Neural cell (in vitro differentiated cells): ENCODE measurements around the gene OTOL1. TPM values are rescaled to one million over a fixed set of nuclear protein-coding genes. Genes with fewer than 3 reads are reported as not detected.

ENCODE experiments used
- H2AFZ ChIP-seq: fragments of 200-600, 300-800 bp; sonication (generic), shearing (Covaris generic); 2 replicates; pipeline ENCODE4 v1.6.0; 2014; ENCODE audit warnings: low read depth, mild to moderate bottlenecking, antibody characterized with exemption, low read length, moderate library complexity
- H3F3A ChIP-seq: fragments of 200-600 bp; shearing (Covaris generic); 2 replicates; pipeline ENCODE4 v1.6.1; 2016; ENCODE audit warnings: mild to moderate bottlenecking, moderate library complexity, mixed read lengths, antibody characterized with exemption, low read length; ENCODE audit not compliant: insufficient read depth, poor library complexity, severe bottlenecking
- H3K27ac ChIP-seq: fragments of 200-600, 300-800 bp; sonication (generic), shearing (Covaris generic); 2 replicates; pipeline ENCODE4 v1.5.1; 2014; ENCODE audit warnings: mild to moderate bottlenecking, low read length, moderate library complexity
- H3K27me3 ChIP-seq: fragments of 300-800, 200-600 bp; sonication (generic), shearing (Covaris generic); 2 replicates; pipeline ENCODE4 v1.6.0; 2014; ENCODE audit warnings: mild to moderate bottlenecking, low read depth, low read length, moderate library complexity; ENCODE audit not compliant: insufficient read depth
- H3K36me3 ChIP-seq: fragments of 300-800, 200-600 bp; sonication (generic), shearing (Covaris generic); 2 replicates; pipeline ENCODE4 v1.5.1; 2014; ENCODE audit warnings: mild to moderate bottlenecking, antibody characterized with exemption, low read length, moderate library complexity; ENCODE audit not compliant: insufficient read depth
- H3K4me2 ChIP-seq: fragments of 300-800, 200-600 bp; sonication (generic), shearing (Covaris generic); 2 replicates; pipeline ENCODE4 v1.6.0; 2014; ENCODE audit warnings: mild to moderate bottlenecking, low read length
- H3K4me3 ChIP-seq: fragments of 300-800, 200-600 bp; sonication (generic), shearing (Covaris generic); 2 replicates; pipeline ENCODE4 v1.5.1; 2014; ENCODE audit warnings: mild to moderate bottlenecking, low read length, moderate library complexity
- H3K79me2 ChIP-seq: fragments of 200-600 bp; shearing (Covaris generic); replicated peaks from 2 replicates; pipeline ENCODE4 v1.6.0; 2014; ENCODE audit warnings: mild to moderate bottlenecking, low read length, moderate library complexity; ENCODE audit not compliant: insufficient read depth
- H3K9ac ChIP-seq: fragments of 300-800, 200-600 bp; sonication (generic), shearing (Covaris generic); 2 replicates; pipeline ENCODE4 v1.6.1; 2016; ENCODE audit warnings: mild to moderate bottlenecking, low read length, mixed read lengths
- H3K9me2 ChIP-seq: fragments of 200-600 bp; shearing (Covaris generic); 2 replicates; pipeline ENCODE4 v1.6.1; 2016; ENCODE audit warnings: mild to moderate bottlenecking, low read length, mixed read lengths; ENCODE audit not compliant: insufficient read depth
- H3K9me3 ChIP-seq: fragments of 200-600, 300-800 bp; sonication (generic), shearing (Covaris generic); 2 replicates; pipeline ENCODE4 v1.6.1; 2016; ENCODE audit warnings: mild to moderate bottlenecking, mixed run types, low read length, moderate library complexity, mixed read lengths
- H4K20me1 ChIP-seq: fragments of 200-600 bp; shearing (Covaris generic); 2 replicates; pipeline ENCODE4 v1.6.1; 2016; ENCODE audit warnings: mild to moderate bottlenecking, mixed run types; ENCODE audit not compliant: insufficient read depth
- EP300 ChIP-seq: fragments of 450-650 bp; conservative IDR thresholded peaks from 2 replicates; pipeline ENCODE4 v1.6.1; 2014; ENCODE audit warnings: antibody characterized with exemption, mild to moderate bottlenecking, moderate library complexity; ENCODE audit not compliant: poor library complexity, severe bottlenecking
- EZH2 ChIP-seq: fragments of 200-600, 300-800 bp; shearing (Covaris generic), sonication (generic); IDR thresholded peaks from 2 replicates; pipeline ENCODE4 v1.6.1; 2014; ENCODE audit warnings: antibody characterized with exemption, low read length, borderline replicate concordance, mild to moderate bottlenecking; ENCODE audit not compliant: insufficient read depth, poor library complexity, severe bottlenecking
- MXI1 ChIP-seq: fragments of 450-650 bp; conservative IDR thresholded peaks from 2 replicates; pipeline ENCODE4 v1.6.1; 2014; ENCODE audit warnings: antibody characterized with exemption, mild to moderate bottlenecking; ENCODE audit not compliant: poor library complexity, severe bottlenecking
- POLR2AphosphoS5 ChIP-seq: IDR thresholded peaks from 2 replicates; pipeline ENCODE4 v1.6.1; 2012
- RAD21 ChIP-seq: fragments of 450-650 bp; conservative IDR thresholded peaks from 2 replicates; pipeline ENCODE4 v1.6.1; 2014; ENCODE audit warnings: antibody characterized with exemption, mild to moderate bottlenecking, moderate library complexity
- SMC3 ChIP-seq: fragments of 450-650 bp; conservative IDR thresholded peaks from 2 replicates; pipeline ENCODE4 v1.6.1; 2014; ENCODE audit warnings: antibody characterized with exemption, mild to moderate bottlenecking, moderate library complexity; ENCODE audit not compliant: poor library complexity
- TAF1 ChIP-seq: IDR thresholded peaks from 2 replicates; pipeline ENCODE4 v1.6.1; 2012; ENCODE audit warnings: low read depth
- polyA plus RNA-seq: library from polyadenylated mRNA; depleted of rRNA; stranded (reverse); fragments of >200 nt; gene quantifications from 2 replicates; pipeline ENCODE4 v1.2.3, GENCODE V29; 2014
- TF ChIP-seq, protein P1 (sequence below): fragments of 450-650 bp; IDR thresholded peaks from 2 replicates; pipeline ENCODE4 v1.5.1; 2014; ENCODE audit warnings: antibody characterized with exemption, mild to moderate bottlenecking, moderate library complexity; ENCODE audit not compliant: poor library complexity, severe bottlenecking
- TF ChIP-seq, protein P2 (sequence below): IDR thresholded peaks from 2 replicates; pipeline ENCODE4 v1.6.1; 2012; ENCODE audit warnings: borderline replicate concordance

Gene OTOL1
- polyA plus RNA-seq, 1 donor from 2014 or later: not detected

DNA sequence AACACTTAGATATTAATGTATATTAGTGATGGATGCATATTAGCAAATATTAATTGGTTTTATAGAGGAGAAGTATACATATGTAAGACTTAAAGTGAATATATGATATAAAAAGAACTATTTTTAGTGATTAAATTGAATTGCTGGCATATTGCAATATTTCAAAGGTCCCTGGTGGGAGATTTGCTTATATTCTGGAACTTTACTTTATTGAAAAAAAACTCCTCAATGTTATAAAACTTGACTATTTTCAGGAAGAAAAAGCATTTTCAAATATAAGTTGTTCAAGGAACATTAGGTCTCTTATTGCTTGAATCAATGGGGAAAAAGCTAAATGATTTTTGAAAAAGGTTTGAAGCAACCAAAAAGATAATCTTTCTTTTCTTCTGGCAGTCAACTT lies 21.4 kb upstream of the OTOL1 start:
- no peak overlapping the region for H3K9ac ChIP-seq
- H3K9me2 ChIP-seq: no peaks in the 10 kb centered on the region
- no peaks in the 10 kb centered on the region for H3K36me3 ChIP-seq
- H3K4me3 ChIP-seq: no peak overlapping the region
- H3F3A ChIP-seq: no peaks in the 10 kb centered on the region
- H3K79me2 ChIP-seq: no peaks in the 10 kb centered on the region
- H4K20me1 ChIP-seq: no peaks in the 10 kb centered on the region
- TF ChIP-seq EP300: no peak
- TF ChIP-seq, protein P1, sequence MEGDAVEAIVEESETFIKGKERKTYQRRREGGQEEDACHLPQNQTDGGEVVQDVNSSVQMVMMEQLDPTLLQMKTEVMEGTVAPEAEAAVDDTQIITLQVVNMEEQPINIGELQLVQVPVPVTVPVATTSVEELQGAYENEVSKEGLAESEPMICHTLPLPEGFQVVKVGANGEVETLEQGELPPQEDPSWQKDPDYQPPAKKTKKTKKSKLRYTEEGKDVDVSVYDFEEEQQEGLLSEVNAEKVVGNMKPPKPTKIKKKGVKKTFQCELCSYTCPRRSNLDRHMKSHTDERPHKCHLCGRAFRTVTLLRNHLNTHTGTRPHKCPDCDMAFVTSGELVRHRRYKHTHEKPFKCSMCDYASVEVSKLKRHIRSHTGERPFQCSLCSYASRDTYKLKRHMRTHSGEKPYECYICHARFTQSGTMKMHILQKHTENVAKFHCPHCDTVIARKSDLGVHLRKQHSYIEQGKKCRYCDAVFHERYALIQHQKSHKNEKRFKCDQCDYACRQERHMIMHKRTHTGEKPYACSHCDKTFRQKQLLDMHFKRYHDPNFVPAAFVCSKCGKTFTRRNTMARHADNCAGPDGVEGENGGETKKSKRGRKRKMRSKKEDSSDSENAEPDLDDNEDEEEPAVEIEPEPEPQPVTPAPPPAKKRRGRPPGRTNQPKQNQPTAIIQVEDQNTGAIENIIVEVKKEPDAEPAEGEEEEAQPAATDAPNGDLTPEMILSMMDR: no peak
- TF ChIP-seq RAD21: no peak
- no peak for TF ChIP-seq TAF1
- TF ChIP-seq MXI1: no peak
- no peak for TF ChIP-seq SMC3
- no peak for TF ChIP-seq EZH2
- no peak for TF ChIP-seq POLR2AphosphoS5
- TF ChIP-seq, protein P2, sequence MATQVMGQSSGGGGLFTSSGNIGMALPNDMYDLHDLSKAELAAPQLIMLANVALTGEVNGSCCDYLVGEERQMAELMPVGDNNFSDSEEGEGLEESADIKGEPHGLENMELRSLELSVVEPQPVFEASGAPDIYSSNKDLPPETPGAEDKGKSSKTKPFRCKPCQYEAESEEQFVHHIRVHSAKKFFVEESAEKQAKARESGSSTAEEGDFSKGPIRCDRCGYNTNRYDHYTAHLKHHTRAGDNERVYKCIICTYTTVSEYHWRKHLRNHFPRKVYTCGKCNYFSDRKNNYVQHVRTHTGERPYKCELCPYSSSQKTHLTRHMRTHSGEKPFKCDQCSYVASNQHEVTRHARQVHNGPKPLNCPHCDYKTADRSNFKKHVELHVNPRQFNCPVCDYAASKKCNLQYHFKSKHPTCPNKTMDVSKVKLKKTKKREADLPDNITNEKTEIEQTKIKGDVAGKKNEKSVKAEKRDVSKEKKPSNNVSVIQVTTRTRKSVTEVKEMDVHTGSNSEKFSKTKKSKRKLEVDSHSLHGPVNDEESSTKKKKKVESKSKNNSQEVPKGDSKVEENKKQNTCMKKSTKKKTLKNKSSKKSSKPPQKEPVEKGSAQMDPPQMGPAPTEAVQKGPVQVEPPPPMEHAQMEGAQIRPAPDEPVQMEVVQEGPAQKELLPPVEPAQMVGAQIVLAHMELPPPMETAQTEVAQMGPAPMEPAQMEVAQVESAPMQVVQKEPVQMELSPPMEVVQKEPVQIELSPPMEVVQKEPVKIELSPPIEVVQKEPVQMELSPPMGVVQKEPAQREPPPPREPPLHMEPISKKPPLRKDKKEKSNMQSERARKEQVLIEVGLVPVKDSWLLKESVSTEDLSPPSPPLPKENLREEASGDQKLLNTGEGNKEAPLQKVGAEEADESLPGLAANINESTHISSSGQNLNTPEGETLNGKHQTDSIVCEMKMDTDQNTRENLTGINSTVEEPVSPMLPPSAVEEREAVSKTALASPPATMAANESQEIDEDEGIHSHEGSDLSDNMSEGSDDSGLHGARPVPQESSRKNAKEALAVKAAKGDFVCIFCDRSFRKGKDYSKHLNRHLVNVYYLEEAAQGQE: no peak
- H2AFZ ChIP-seq: no peak overlapping the region
- no peak overlapping the region for H3K4me2 ChIP-seq
- H3K9me3 ChIP-seq: no peaks in the 10 kb centered on the region
- H3K27me3 ChIP-seq: no peaks in the 10 kb centered on the region
- no peak overlapping the region for H3K27ac ChIP-seq

DNA sequence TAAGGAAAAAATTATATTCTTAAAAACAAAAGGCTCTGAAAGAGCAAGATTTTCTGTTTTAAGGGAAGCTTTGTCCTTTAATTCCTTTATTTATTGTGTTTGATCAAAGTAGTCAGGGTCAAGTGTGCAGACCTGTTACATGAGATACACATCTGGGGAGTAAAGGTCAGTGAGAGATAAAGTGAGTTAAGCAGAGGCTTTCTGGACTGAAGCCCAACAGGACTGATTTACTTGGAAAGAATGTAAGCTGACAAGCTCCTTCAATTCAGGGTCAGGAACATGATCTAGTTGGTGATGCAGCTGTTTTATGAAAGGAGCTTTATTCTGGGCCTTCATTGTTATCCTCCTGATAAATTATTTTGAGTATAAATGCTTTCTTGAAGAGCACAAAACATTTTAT lies 20.7 kb upstream of the OTOL1 start:
- no peaks in the 10 kb centered on the region for H3K79me2 ChIP-seq
- H3K4me2 ChIP-seq: no peak overlapping the region
- H3K27ac ChIP-seq: no peak overlapping the region
- H3K9me2 ChIP-seq: no peaks in the 10 kb centered on the region
- no peaks in the 10 kb centered on the region for H3F3A ChIP-seq
- no peaks in the 10 kb centered on the region for H3K36me3 ChIP-seq
- no peak overlapping the region for H3K4me3 ChIP-seq
- H3K9ac ChIP-seq: no peak overlapping the region
- H3K27me3 ChIP-seq: no peaks in the 10 kb centered on the region
- H4K20me1 ChIP-seq: no peaks in the 10 kb centered on the region
- H3K9me3 ChIP-seq: no peaks in the 10 kb centered on the region
- no peak overlapping the region for H2AFZ ChIP-seq
- TF ChIP-seq RAD21 (no peak), EZH2 (no peak), MXI1 (no peak), EP300 (no peak), SMC3 (no peak), TAF1 (no peak), POLR2AphosphoS5 (no peak)
- TF ChIP-seq, protein P1: no peak
- TF ChIP-seq, protein P2: no peak
